H9 (cell line): ENCODE results near the gene ZNF267. TPM values are rescaled to one million over a fixed set of nuclear protein-coding genes. Genes with fewer than 3 reads are reported as not detected.

Experiments
- DNase-seq: peaks from one replicate; pipeline ENCODE4 v3.0.0-alpha.2; 2017
- H2AFZ ChIP-seq: one replicate; pipeline ENCODE4 v1.6.1; 2013; ENCODE audit warnings: mild to moderate bottlenecking, low read length, control low read depth, moderate library complexity
- H2AK5ac ChIP-seq: 2 replicates; pipeline ENCODE4 v1.6.1; 2013; ENCODE audit warnings: low read length, control low read depth, mixed read lengths; ENCODE audit not compliant: insufficient read length
- H2BK120ac ChIP-seq: one replicate; pipeline ENCODE4 v1.6.1; 2013; ENCODE audit warnings: low read depth, mild to moderate bottlenecking, low read length, control low read depth, inconsistent platforms; ENCODE audit not compliant: poor library complexity, severe bottlenecking
- H2BK12ac ChIP-seq: 2 replicates; pipeline ENCODE4 v1.6.1; 2013; ENCODE audit warnings: low read length, control low read depth, mixed read lengths, low read depth; ENCODE audit not compliant: insufficient read length
- H2BK15ac ChIP-seq: 2 replicates; pipeline ENCODE4 v1.6.1; 2013; ENCODE audit warnings: low read depth, low read length, control low read depth
- H2BK20ac ChIP-seq: one replicate; pipeline ENCODE4 v1.6.1; 2013; ENCODE audit warnings: low read depth, mild to moderate bottlenecking, low read length, control low read depth, inconsistent platforms; ENCODE audit not compliant: poor library complexity, severe bottlenecking
- H2BK5ac ChIP-seq: 2 replicates; pipeline ENCODE4 v1.6.1; 2013; ENCODE audit warnings: low read length, control low read depth, mixed read lengths; ENCODE audit not compliant: insufficient read length
- H3K14ac ChIP-seq: 2 replicates; pipeline ENCODE4 v1.6.1; 2013; ENCODE audit warnings: low read length, control low read depth; ENCODE audit not compliant: insufficient read depth
- H3K18ac ChIP-seq: 2 replicates; pipeline ENCODE4 v1.6.1; 2013; ENCODE audit warnings: low read depth, mild to moderate bottlenecking, mixed read lengths, low read length, control low read depth; ENCODE audit not compliant: insufficient read length
- H3K23ac ChIP-seq: 2 replicates; pipeline ENCODE4 v1.6.1; 2013; ENCODE audit warnings: low read length, control low read depth, mixed read lengths, low read depth; ENCODE audit not compliant: insufficient read length
- H3K23me2 ChIP-seq: 2 replicates; pipeline ENCODE4 v1.6.1; 2013; ENCODE audit warnings: low read depth, mild to moderate bottlenecking, mixed read lengths, low read length, control low read depth; ENCODE audit not compliant: insufficient read length, poor library complexity, severe bottlenecking
- H3K27ac ChIP-seq: 2 replicates; pipeline ENCODE4 v1.5.1; 2013; ENCODE audit warnings: low read length, control low read depth, mixed read lengths, low read depth; ENCODE audit not compliant: insufficient read length
- H3K27me3 ChIP-seq: 2 replicates; pipeline ENCODE4 v1.6.1; 2013; ENCODE audit warnings: low read length, control low read depth, inconsistent platforms; ENCODE audit not compliant: insufficient read depth
- H3K4ac ChIP-seq: 2 replicates; pipeline ENCODE4 v1.6.1; 2013; ENCODE audit warnings: low read depth, mild to moderate bottlenecking, control low read depth, inconsistent platforms, low read length, moderate library complexity
- H3K4me1 ChIP-seq: 2 replicates; pipeline ENCODE4 v1.6.1; 2013; ENCODE audit warnings: low read length, control low read depth, inconsistent platforms; ENCODE audit not compliant: insufficient read depth
- H3K4me2 ChIP-seq: 2 replicates; pipeline ENCODE4 v1.6.1; 2013; ENCODE audit warnings: low read length, control low read depth, mixed read lengths; ENCODE audit not compliant: insufficient read length, insufficient read depth
- H3K56ac ChIP-seq: 2 replicates; pipeline ENCODE4 v1.6.1; 2013; ENCODE audit warnings: low read depth, mild to moderate bottlenecking, mixed read lengths, low read length, control low read depth; ENCODE audit not compliant: insufficient read length
- H3K79me1 ChIP-seq: 2 replicates; pipeline ENCODE4 v1.6.1; 2013; ENCODE audit warnings: low read depth, mild to moderate bottlenecking, moderate library complexity, low read length, control low read depth, inconsistent platforms; ENCODE audit not compliant: insufficient read depth, poor library complexity, severe bottlenecking
- H3K79me2 ChIP-seq: 2 replicates; pipeline ENCODE4 v1.6.1; 2013; ENCODE audit warnings: low read length, control low read depth, inconsistent platforms; ENCODE audit not compliant: insufficient read depth
- H3K9ac ChIP-seq: 2 replicates; pipeline ENCODE4 v1.6.1; 2013; ENCODE audit warnings: low read length, control low read depth, mixed read lengths; ENCODE audit not compliant: insufficient read length; ENCODE audit errors: extremely low read depth
- H3K9me3 ChIP-seq: one replicate; pipeline ENCODE4 v1.6.1; 2013; ENCODE audit warnings: low read depth, low read length, inconsistent platforms; ENCODE audit not compliant: control insufficient read depth
- H3T11ph ChIP-seq: one replicate; pipeline ENCODE4 v1.6.1; 2013; ENCODE audit warnings: mild to moderate bottlenecking, low read length, control low read depth, inconsistent platforms
- H4K20me1 ChIP-seq: one replicate; pipeline ENCODE4 v1.6.1; 2013; ENCODE audit not compliant: control insufficient read depth, insufficient read length, insufficient read depth
- H4K5ac ChIP-seq: 2 replicates; pipeline ENCODE4 v1.6.1; 2013; ENCODE audit warnings: low read depth, mild to moderate bottlenecking, mixed read lengths, low read length, control low read depth; ENCODE audit not compliant: insufficient read length
- H4K8ac ChIP-seq: replicated peaks from 2 replicates; pipeline ENCODE4 v1.6.1; 2013; ENCODE audit warnings: low read length, control low read depth, mixed read lengths, low read depth; ENCODE audit not compliant: insufficient read length
- H4K91ac ChIP-seq: 2 replicates; pipeline ENCODE4 v1.6.1; 2013; ENCODE audit warnings: low read depth, mild to moderate bottlenecking, moderate library complexity, mixed read lengths, low read length, control low read depth; ENCODE audit not compliant: insufficient read length
- H3K27ac Mint-ChIP-seq, 3 experiments: 2 replicates in 2 of 3; 3 replicates in 1 of 3; pipeline ENCODE4 v1.8.0; 2020 to 2021; ENCODE audit warnings: mixed read lengths in 3 of 3, mild to moderate bottlenecking in 1 of 3, moderate library complexity in 1 of 3
- H3K27me3 Mint-ChIP-seq: 2 replicates; pipeline ENCODE4 v1.8.0; 2021; ENCODE audit warnings: low read depth, mild to moderate bottlenecking, moderate library complexity, mixed read lengths
- H3K36me3 Mint-ChIP-seq, 3 experiments: 2 replicates in 2 of 3; 3 replicates in 1 of 3; pipeline ENCODE4 v1.8.0; 2020 to 2021; ENCODE audit warnings: low read depth in 3 of 3, mixed read lengths in 3 of 3; ENCODE audit not compliant: insufficient read depth in 1 of 3
- H3K4me1 Mint-ChIP-seq, 2 experiments: 2 replicates each; pipeline ENCODE4 v1.8.0; 2020; ENCODE audit warnings: mixed read lengths in 2 of 2
- H3K4me3 Mint-ChIP-seq, 2 experiments: 2 replicates in 1 of 2; 3 replicates in 1 of 2; pipeline ENCODE4 v1.8.0; 2020 to 2021; ENCODE audit warnings: mild to moderate bottlenecking in 2 of 2, mixed read lengths in 2 of 2, moderate library complexity in 1 of 2
- H3K9me3 Mint-ChIP-seq, 2 experiments: 2 replicates in 1 of 2; 3 replicates in 1 of 2; pipeline ENCODE4 v1.8.0; 2020; ENCODE audit warnings: mild to moderate bottlenecking in 2 of 2, mixed read lengths in 2 of 2, moderate library complexity in 1 of 2
- total RNA-seq: library from RNA; stranded (reverse); gene quantifications from 2 replicates; pipeline ENCODE4 v1.2.1, GENCODE V29; 2021
- TF ChIP-seq, protein P1 (sequence below): fragments of 200-600 bp; sonication (generic); conservative IDR thresholded peaks from 3 replicates; pipeline ENCODE4 v1.8.0; 2021; ENCODE audit warnings: antibody characterized with exemption, mild to moderate bottlenecking

The ZNF267 gene
- total RNA-seq, 1 experiment from 2014 or later, result 36.1 TPM

DNA sequence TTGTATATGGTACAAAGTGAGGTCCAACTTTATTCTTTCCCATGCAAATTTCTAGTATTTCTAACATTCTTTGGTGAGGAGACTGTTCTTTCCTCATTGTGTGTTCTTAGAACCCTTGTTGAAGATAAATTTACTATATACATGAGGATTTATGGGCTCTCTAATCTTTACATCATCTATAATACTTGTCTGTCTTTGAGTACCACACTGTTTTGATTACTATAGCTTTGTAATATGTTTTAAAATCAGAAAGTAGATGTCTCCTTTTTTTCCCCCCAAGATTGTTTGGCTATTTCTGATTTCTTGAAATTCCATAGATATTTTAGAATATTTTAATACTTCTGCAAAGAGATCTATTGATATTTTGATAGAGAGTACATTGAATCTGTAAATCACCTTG lies 23.7 kb downstream of the ZNF267 start:
- no peak overlapping the region for H3K4me3 Mint-ChIP-seq
- Histone ChIP-seq H3K56ac (no peak overlapping the region), H4K91ac (no peak overlapping the region), H2AK5ac (no peak overlapping the region), H3K4me1 (no peaks in the 10 kb centered on the region), H3K9me3 (peaks cover 11% of the 10 kb centered on the region), H3K23ac (no peak overlapping the region), H2BK120ac (no peak overlapping the region), H4K8ac (no peak overlapping the region), H2AFZ (no peak overlapping the region), H4K5ac (no peak overlapping the region), H3K79me1 (no peaks in the 10 kb centered on the region), H3K27me3 (no peaks in the 10 kb centered on the region), H3K9ac (no peak overlapping the region), H3K18ac (no peak overlapping the region), H3K4me2 (no peak overlapping the region), H3K14ac (no peak overlapping the region), H3K23me2 (no peaks in the 10 kb centered on the region), H2BK20ac (no peak overlapping the region), H2BK5ac (no peak overlapping the region), H3K4ac (no peak overlapping the region), H4K20me1 (no peaks in the 10 kb centered on the region), H3K27ac (no peak overlapping the region), H3K79me2 (no peaks in the 10 kb centered on the region), H2BK12ac (no peak overlapping the region), H2BK15ac (no peak overlapping the region), H3T11ph (no peak overlapping the region)
- no peaks in the 10 kb centered on the region for H3K27me3 Mint-ChIP-seq
- peaks cover 76 to 82% (median 81%) of the 10 kb centered on the region in 3 experiments for H3K36me3 Mint-ChIP-seq
- TF ChIP-seq, protein P1, sequence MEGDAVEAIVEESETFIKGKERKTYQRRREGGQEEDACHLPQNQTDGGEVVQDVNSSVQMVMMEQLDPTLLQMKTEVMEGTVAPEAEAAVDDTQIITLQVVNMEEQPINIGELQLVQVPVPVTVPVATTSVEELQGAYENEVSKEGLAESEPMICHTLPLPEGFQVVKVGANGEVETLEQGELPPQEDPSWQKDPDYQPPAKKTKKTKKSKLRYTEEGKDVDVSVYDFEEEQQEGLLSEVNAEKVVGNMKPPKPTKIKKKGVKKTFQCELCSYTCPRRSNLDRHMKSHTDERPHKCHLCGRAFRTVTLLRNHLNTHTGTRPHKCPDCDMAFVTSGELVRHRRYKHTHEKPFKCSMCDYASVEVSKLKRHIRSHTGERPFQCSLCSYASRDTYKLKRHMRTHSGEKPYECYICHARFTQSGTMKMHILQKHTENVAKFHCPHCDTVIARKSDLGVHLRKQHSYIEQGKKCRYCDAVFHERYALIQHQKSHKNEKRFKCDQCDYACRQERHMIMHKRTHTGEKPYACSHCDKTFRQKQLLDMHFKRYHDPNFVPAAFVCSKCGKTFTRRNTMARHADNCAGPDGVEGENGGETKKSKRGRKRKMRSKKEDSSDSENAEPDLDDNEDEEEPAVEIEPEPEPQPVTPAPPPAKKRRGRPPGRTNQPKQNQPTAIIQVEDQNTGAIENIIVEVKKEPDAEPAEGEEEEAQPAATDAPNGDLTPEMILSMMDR, result no peak
- H3K27ac Mint-ChIP-seq, result no peak overlapping the region
- H3K9me3 Mint-ChIP-seq, result peaks cover 63 to 81% of the 10 kb centered on the region in 2 experiments
- no peaks in the 10 kb centered on the region for H3K4me1 Mint-ChIP-seq
- no peak for DNase-seq
